Type B pancreatic cell (in vitro differentiated cells): Measurements from ENCODE around the gene LIN28B. TPM values are rescaled to one million over a fixed set of nuclear protein-coding genes. Genes with fewer than 3 reads are reported as not detected.

Source experiments
- DNase-seq: peaks from one replicate; pipeline ENCODE4 v3.0.0; 2021; ENCODE audit warnings: mixed read lengths; ENCODE audit not compliant: unreplicated experiment; ENCODE audit errors: extremely low spot score
- H3K27ac Mint-ChIP-seq: 2 replicates; pipeline ENCODE4 v1.8.0; 2021; ENCODE audit warnings: mild to moderate bottlenecking, mixed read lengths
- H3K27me3 Mint-ChIP-seq: 2 replicates; pipeline ENCODE4 v1.8.0; 2021; ENCODE audit warnings: mixed read lengths
- H3K36me3 Mint-ChIP-seq: 2 replicates; pipeline ENCODE4 v1.8.0; 2021; ENCODE audit warnings: mixed read lengths
- H3K4me1 Mint-ChIP-seq: one replicate; pipeline ENCODE4 v1.8.0; 2021; ENCODE audit warnings: mixed read lengths; ENCODE audit not compliant: unreplicated experiment
- H3K4me3 Mint-ChIP-seq: 2 replicates; pipeline ENCODE4 v1.8.0; 2021; ENCODE audit warnings: mild to moderate bottlenecking, mixed read lengths
- H3K9me3 Mint-ChIP-seq: 2 replicates; pipeline ENCODE4 v1.8.0; 2021; ENCODE audit warnings: mixed read lengths
- long read RNA-seq: library from polyadenylated mRNA; unstranded; transcript quantifications from one replicate; pipeline ENCODE4 v2.0.0, GENCODE V29; 2020
- total RNA-seq: library from RNA; stranded (reverse); gene quantifications from 2 replicates; pipeline ENCODE4 v1.2.1, GENCODE V29; 2021; ENCODE audit warnings: low replicate concordance
- TF ChIP-seq, protein P1 (sequence below): fragments of 200-600 bp; sonication (generic); conservative IDR thresholded peaks from 2 replicates; pipeline ENCODE4 v1.5.0; 2021; ENCODE audit warnings: antibody characterized with exemption, mild to moderate bottlenecking

Gene LIN28B, protein sequence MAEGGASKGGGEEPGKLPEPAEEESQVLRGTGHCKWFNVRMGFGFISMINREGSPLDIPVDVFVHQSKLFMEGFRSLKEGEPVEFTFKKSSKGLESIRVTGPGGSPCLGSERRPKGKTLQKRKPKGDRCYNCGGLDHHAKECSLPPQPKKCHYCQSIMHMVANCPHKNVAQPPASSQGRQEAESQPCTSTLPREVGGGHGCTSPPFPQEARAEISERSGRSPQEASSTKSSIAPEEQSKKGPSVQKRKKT
- 7.6 and 22.3 TPM in 2 replicates for total RNA-seq
- long read RNA-seq, full-length matches to known transcripts: 3 of 6 reads
- long read RNA-seq, partial matches to known transcripts: 0 of 6 reads
- long read RNA-seq, other reads (novel, unspliced or antisense): 3 of 6 reads

- peaks cover 35% of the 10 kb centered on the region for H3K27me3 Mint-ChIP-seq
- peak within 1 kb of the TSS; percentile 86 for H3K27ac Mint-ChIP-seq
- DNase-seq: no peak
- H3K4me1 Mint-ChIP-seq: peaks cover 15% of the 10 kb centered on the region
- no peaks in the 10 kb centered on the region for H3K9me3 Mint-ChIP-seq
- no peaks in the 10 kb centered on the region for H3K36me3 Mint-ChIP-seq
- TF ChIP-seq, protein P1, sequence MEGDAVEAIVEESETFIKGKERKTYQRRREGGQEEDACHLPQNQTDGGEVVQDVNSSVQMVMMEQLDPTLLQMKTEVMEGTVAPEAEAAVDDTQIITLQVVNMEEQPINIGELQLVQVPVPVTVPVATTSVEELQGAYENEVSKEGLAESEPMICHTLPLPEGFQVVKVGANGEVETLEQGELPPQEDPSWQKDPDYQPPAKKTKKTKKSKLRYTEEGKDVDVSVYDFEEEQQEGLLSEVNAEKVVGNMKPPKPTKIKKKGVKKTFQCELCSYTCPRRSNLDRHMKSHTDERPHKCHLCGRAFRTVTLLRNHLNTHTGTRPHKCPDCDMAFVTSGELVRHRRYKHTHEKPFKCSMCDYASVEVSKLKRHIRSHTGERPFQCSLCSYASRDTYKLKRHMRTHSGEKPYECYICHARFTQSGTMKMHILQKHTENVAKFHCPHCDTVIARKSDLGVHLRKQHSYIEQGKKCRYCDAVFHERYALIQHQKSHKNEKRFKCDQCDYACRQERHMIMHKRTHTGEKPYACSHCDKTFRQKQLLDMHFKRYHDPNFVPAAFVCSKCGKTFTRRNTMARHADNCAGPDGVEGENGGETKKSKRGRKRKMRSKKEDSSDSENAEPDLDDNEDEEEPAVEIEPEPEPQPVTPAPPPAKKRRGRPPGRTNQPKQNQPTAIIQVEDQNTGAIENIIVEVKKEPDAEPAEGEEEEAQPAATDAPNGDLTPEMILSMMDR: no peak
- peak within 1 kb of the TSS; percentile 97 for H3K4me3 Mint-ChIP-seq
These were observed at the start of gene LIN28B for GRCh38 chr6:104956731-104957294. TSS of gene LIN28B (plus strand) at chr6:104957107. CDS start at chr6:104957251, 144 bp downstream.

DNA sequence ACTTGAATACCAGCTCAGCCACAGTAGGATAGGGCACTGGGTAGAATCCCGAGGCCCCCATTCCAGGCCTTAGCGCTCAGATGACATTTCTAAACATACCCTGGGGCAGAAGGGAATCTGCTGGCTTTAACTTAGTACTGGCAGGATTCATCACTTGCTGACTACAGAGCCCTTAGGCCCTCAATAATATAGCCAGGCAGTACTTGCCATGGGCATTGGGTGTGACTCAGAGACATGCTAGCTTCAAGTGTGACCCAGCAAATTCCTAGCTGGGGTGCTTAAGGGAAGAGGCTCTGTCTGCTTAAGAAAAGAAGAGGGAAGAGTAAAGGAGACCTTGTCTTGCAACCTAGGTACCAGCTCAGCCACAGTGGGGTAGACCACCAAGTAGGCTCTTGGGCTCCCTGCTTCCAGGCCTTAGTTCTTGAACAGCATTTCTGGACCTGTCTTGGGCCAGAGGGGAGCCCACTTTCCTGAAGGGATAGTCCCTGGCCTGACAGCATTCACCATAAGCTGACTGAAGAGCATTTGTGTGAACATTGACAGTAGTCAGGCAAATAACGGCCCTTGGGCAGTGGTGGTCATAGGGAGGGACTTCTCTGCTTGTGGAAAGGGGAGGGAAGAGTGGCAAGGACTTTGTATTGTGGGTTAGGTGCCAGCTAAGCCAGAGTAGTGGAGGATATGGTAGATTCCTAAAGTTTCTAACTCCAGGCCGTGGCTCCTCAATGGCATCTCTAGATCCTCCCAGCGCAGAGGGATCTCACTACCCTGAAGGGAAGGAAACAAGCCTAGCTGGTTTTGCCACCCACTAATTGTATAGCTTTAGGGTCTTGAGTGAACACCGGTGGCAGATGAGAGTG is 48.6 kb upstream of the LIN28B start:
- DNase-seq: no peak
- Mint-ChIP-seq H3K4me1 (no peaks in the 10 kb centered on the region), H3K27ac (peak overlapping the region; percentile 79), H3K4me3 (peak overlapping the region; percentile 53), H3K36me3 (no peaks in the 10 kb centered on the region), H3K27me3 (no peaks in the 10 kb centered on the region), H3K9me3 (no peaks in the 10 kb centered on the region)
- TF ChIP-seq, protein P1: no peak

GRCh38 chr6:104908888-104909525 is 47.9 kb upstream of the LIN28B start:
- Mint-ChIP-seq H3K9me3 (no peaks in the 10 kb centered on the region), H3K4me1 (no peaks in the 10 kb centered on the region), H3K36me3 (no peaks in the 10 kb centered on the region), H3K27ac (peak overlapping the region; percentile 79), H3K27me3 (no peaks in the 10 kb centered on the region), H3K4me3 (peak overlapping the region; percentile 53)
- TF ChIP-seq, protein P1: no peak
- DNase-seq: no peak

DNA sequence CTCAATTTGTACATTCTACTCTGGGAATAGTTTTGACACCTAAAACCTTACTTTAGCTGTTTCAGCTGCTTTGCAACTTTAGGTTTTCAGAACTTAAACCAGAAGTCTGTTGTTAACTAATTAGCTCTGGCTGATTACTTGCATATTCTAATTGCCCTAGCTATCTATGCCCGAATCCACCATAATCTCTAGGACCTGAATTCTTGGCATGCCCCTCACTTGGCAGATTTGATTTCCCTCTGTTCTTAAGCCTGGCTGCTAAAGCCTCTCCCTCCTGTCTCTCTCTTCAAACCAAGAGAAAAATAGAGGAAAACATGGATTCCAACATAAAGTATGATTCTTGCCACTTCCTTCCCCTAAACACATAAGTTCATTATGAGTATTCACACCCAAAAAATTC is 35.0 kb upstream of the LIN28B start:
- peaks cover 5% of the 10 kb centered on the region for H3K27me3 Mint-ChIP-seq
- H3K27ac Mint-ChIP-seq: no peak overlapping the region
- no peaks in the 10 kb centered on the region for H3K36me3 Mint-ChIP-seq
- no peak for DNase-seq
- no peak overlapping the region for H3K4me3 Mint-ChIP-seq
- H3K9me3 Mint-ChIP-seq: no peaks in the 10 kb centered on the region
- H3K4me1 Mint-ChIP-seq: no peaks in the 10 kb centered on the region
- TF ChIP-seq, protein P1: no peak

DNA sequence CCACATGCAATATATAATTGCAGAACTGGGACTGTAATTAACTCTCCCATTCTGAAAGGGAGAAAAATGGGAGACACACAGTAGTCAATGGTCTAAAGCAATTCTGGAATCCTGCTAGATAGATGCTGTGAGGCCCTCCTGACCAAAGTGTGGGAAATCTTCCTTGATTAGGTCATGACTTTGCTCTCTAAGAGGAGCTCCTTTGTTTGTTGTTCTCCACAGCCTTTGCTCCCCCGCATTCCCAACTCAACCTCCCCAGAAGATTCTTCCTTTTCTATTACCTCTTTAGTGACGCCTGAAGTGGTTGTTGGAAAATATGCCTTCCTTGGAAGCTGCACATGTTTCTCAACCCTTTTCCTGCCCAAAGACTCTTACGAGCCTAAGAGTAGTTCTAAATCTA is 28.8 kb upstream of the LIN28B start:
- Mint-ChIP-seq H3K27me3 (no peaks in the 10 kb centered on the region), H3K36me3 (no peaks in the 10 kb centered on the region), H3K9me3 (no peaks in the 10 kb centered on the region), H3K4me1 (no peaks in the 10 kb centered on the region), H3K27ac (no peak overlapping the region), H3K4me3 (no peak overlapping the region)
- TF ChIP-seq, protein P1: no peak
- no peak for DNase-seq
